GM10266 (cell line): ENCODE results near the gene NFKBIZ.
"Not testable (repeated sequence)": the region's sequence is repeated elsewhere in the genome, so short reads cannot be mapped to it uniquely, and the experiment has no call there.

ENCODE experiments used
- DNase-seq: peaks from one replicate; pipeline ENCODE4 v3.0.0; 2012; ENCODE audit errors: extremely low spot score
- CTCF ChIP-seq: IDR thresholded peaks from 2 replicates; pipeline ENCODE4 v1.5.1; 2012; ENCODE audit warnings: mild to moderate bottlenecking, low read depth; ENCODE audit not compliant: control insufficient read depth, insufficient read depth; ENCODE audit errors: missing control alignments

Gene NFKBIZ

GRCh38 chr3:101897013-101897412 is 47.7 kb downstream of the NFKBIZ start:
- no peak for TF ChIP-seq CTCF

GRCh38 chr3:101898039-101898438 is 48.7 kb downstream of the NFKBIZ start:
- TF ChIP-seq CTCF = no peak
- no peak for DNase-seq

More at GRCh38 chr3:101897013-101897412, 47.7 kb downstream of the NFKBIZ start:
- DNase-seq = no peak

GRCh38 chr3:101898752-101899169 is 49.4 kb downstream of the NFKBIZ start:
- peak; percentile 54 for DNase-seq
- TF ChIP-seq CTCF = no peak

- no peak for TF ChIP-seq CTCF
- DNase-seq = no peak
Observed at GRCh38 chr3:101900316-101900715, 51.0 kb downstream of the NFKBIZ start.

- DNase-seq = no peak
- no peak for TF ChIP-seq CTCF
Observed at GRCh38 chr3:101900736-101901135, 51.4 kb downstream of the NFKBIZ start.

- no peak for TF ChIP-seq CTCF
- DNase-seq = no peak
Observed at GRCh38 chr3:101902041-101902440, 52.7 kb downstream of the NFKBIZ start.

- DNase-seq = no peak
- no peak for TF ChIP-seq CTCF
Observed at GRCh38 chr3:101903451-101903871, 54.1 kb downstream of the NFKBIZ start.

GRCh38 chr3:101905573-101905972 is 56.3 kb downstream of the NFKBIZ start:
- DNase-seq = not testable (repeated sequence)
